Measurements from ENCODE around the gene TGFB1. TPM values are rescaled to one million over a fixed set of nuclear protein-coding genes. Genes with fewer than 3 reads are reported as not detected.

Gene TGFB1
- polyA plus RNA-seq, 1 donor (not counting 4 experiments of a cell fraction or from before 2014, with no cell fraction given): 5.8 TPM

GRCh38 chr19:41339936-41340335, 13.8 kb downstream of the TGFB1 start:
- Histone ChIP-seq H3K79me2 (ENCODE audit: control insufficient read depth, insufficient read depth, low read length) (no peaks in the 10 kb centered on the region), H2AFZ (ENCODE audit: control insufficient read depth, low read length) (no peak overlapping the region), H3K27me3 (ENCODE audit: control insufficient read depth, extremely low read depth, insufficient read depth, low read length) (no peaks in the 10 kb centered on the region), H3K27ac (ENCODE audit: control insufficient read depth, insufficient read depth, low read length) (no peak overlapping the region), H4K20me1 (ENCODE audit: control insufficient read depth, extremely low read depth, insufficient read depth, low read length) (no peaks in the 10 kb centered on the region), H3K9me1 (ENCODE audit: control insufficient read depth, extremely low read depth, insufficient read depth, low read length) (no peaks in the 10 kb centered on the region), H3K4me3 (ENCODE audit: control insufficient read depth in 2 of 3, extremely low read depth in 1 of 3, insufficient read depth in 2 of 3, low read depth in 1 of 3, low read length in 3 of 3) (no peak overlapping the region), H3K4me1 (ENCODE audit: control insufficient read depth, extremely low read depth, insufficient read depth, low read length) (no peaks in the 10 kb centered on the region), H3K36me3 (ENCODE audit: control insufficient read depth in 2 of 2, extremely low read depth in 1 of 2, insufficient read depth in 2 of 2, low read length in 2 of 2) (peaks cover 5 to 33% of the 10 kb centered on the region in 2 experiments), H3K4me2 (ENCODE audit: control insufficient read depth, extremely low read depth, insufficient read depth, low read depth, low read length) (no peak overlapping the region), H3K9ac (ENCODE audit: control insufficient read depth, extremely low read depth, insufficient read depth, low read length) (no peak overlapping the region), H3K9me3 (ENCODE audit: control insufficient read depth, low read depth, low read length) (no peaks in the 10 kb centered on the region)
- FAIRE-seq: no peak
- DNase-seq (ENCODE audit: low read depth, low spot score): no peak
- TF ChIP-seq EZH2 (IDR thresholded peaks at IDR 0.05; ENCODE audit: low read length): no peak
- TF ChIP-seq CTCF (optimal IDR thresholded peaks at IDR 0.05 in 1 of 3, IDR thresholded peaks at IDR 0.05 in 1 of 3, conservative IDR thresholded peaks at IDR 0.05 in 1 of 3; ENCODE audit: extremely low read depth in 1 of 3, insufficient read depth in 2 of 3, low read length in 3 of 3): no peak
- dilution Hi-C loops (cut with MboI; ENCODE audit: extremely low pct_ligation_motif_present, low sequenced_read_pairs): no loop called here

GRCh38 chr19:41335467-41335866, 18.3 kb downstream of the TGFB1 start:
- Histone ChIP-seq H3K4me1 (ENCODE audit: control insufficient read depth, extremely low read depth, insufficient read depth, low read length) (no peaks in the 10 kb centered on the region), H3K9me3 (ENCODE audit: control insufficient read depth, low read depth, low read length) (no peaks in the 10 kb centered on the region), H3K27me3 (ENCODE audit: control insufficient read depth, extremely low read depth, insufficient read depth, low read length) (no peaks in the 10 kb centered on the region), H2AFZ (ENCODE audit: control insufficient read depth, low read length) (no peak overlapping the region), H3K4me3 (ENCODE audit: control insufficient read depth in 2 of 3, extremely low read depth in 1 of 3, insufficient read depth in 2 of 3, low read depth in 1 of 3, low read length in 3 of 3) (no peak overlapping the region), H3K27ac (ENCODE audit: control insufficient read depth, insufficient read depth, low read length) (no peak overlapping the region), H4K20me1 (ENCODE audit: control insufficient read depth, extremely low read depth, insufficient read depth, low read length) (peaks cover 2% of the 10 kb centered on the region), H3K36me3 (ENCODE audit: control insufficient read depth in 2 of 2, extremely low read depth in 1 of 2, insufficient read depth in 2 of 2, low read length in 2 of 2) (peaks cover 2 to 23% of the 10 kb centered on the region in 2 experiments), H3K9ac (ENCODE audit: control insufficient read depth, extremely low read depth, insufficient read depth, low read length) (no peak overlapping the region), H3K79me2 (ENCODE audit: control insufficient read depth, insufficient read depth, low read length) (no peaks in the 10 kb centered on the region), H3K4me2 (ENCODE audit: control insufficient read depth, extremely low read depth, insufficient read depth, low read depth, low read length) (no peak overlapping the region), H3K9me1 (ENCODE audit: control insufficient read depth, extremely low read depth, insufficient read depth, low read length) (no peaks in the 10 kb centered on the region)
- DNase-seq (ENCODE audit: low read depth, low spot score) (no peak), FAIRE-seq (no peak)
- dilution Hi-C loops (cut with MboI; ENCODE audit: extremely low pct_ligation_motif_present, low sequenced_read_pairs): no loop called here
- TF ChIP-seq EZH2 (IDR thresholded peaks at IDR 0.05; ENCODE audit: low read length): no peak
- TF ChIP-seq CTCF (optimal IDR thresholded peaks at IDR 0.05 in 1 of 3, IDR thresholded peaks at IDR 0.05 in 1 of 3, conservative IDR thresholded peaks at IDR 0.05 in 1 of 3; ENCODE audit: extremely low read depth in 1 of 3, insufficient read depth in 2 of 3, low read length in 3 of 3): no peak
